K562 (cell line): ENCODE measurements around the gene APC2. TPM values are rescaled to one million over a fixed set of nuclear protein-coding genes. Genes with fewer than 3 reads are reported as not detected.
A peak's percentile ranks its signal among the peaks of the same experiment; 100 is the strongest.

Experiments
- HOXB6 ChIP-seq: fragments of 250-450 bp; sonication (Bioruptor Pico); IDR thresholded peaks from 2 replicates; pipeline ENCODE4 v1.5.1; 2022; ENCODE audit warnings: mild to moderate bottlenecking, borderline replicate concordance
- NBN ChIP-seq: fragments of 450-650 bp; IDR thresholded peaks from 2 replicates; pipeline ENCODE4 v1.6.1; 2016; ENCODE audit warnings: low read depth, mild to moderate bottlenecking
- PHF20 ChIP-seq: fragments of 450-650 bp; IDR thresholded peaks from 2 replicates; pipeline ENCODE4 v1.6.1; 2018; ENCODE audit not compliant: partially characterized antibody
- POLR2B ChIP-seq: fragments of 450-650 bp; IDR thresholded peaks from 2 replicates; pipeline ENCODE4 v1.6.1; 2018; ENCODE audit warnings: low read depth; ENCODE audit not compliant: partially characterized antibody
- RNF2 ChIP-seq: sonication (generic); IDR thresholded peaks from 2 replicates; pipeline ENCODE4 v1.6.1; 2016
- TBL1XR1 ChIP-seq, 2 experiments: IDR thresholded peaks; 2 replicates each; pipeline ENCODE4 v1.6.1; 2012; ENCODE audit warnings: improper control_type of control experiment in 2 of 2, low read length in 2 of 2, mild to moderate bottlenecking in 1 of 2
- ZNF77 ChIP-seq: fragments of 250-450 bp; sonication (Bioruptor Pico); IDR thresholded peaks from 2 replicates; pipeline ENCODE4 v1.5.0; 2020
- polyA plus RNA-seq, 8 experiments: library from polyadenylated mRNA; depleted of rRNA in 4 of 8; stranded (reverse) in 5 of 8; unstranded in 3 of 8; fragments of >200 nt; fragmentation: Nextera tagmentation in 2 of 8; fragmentation: Illumina TruSeq in 1 of 8; extraction: Ambion mirVana in 2 of 8; extraction: Trizol in 1 of 8; gene quantifications; 2 replicates each; pipeline versions ENCODE4 v1.2.1 to v1.2.3, GENCODE V29; 2011 to 2014; ENCODE audit warnings: inconsistent platforms in 1 of 8, missing spikeins in 1 of 8
- total RNA-seq, 7 experiments: library from RNA; depleted of rRNA in 6 of 7; stranded (reverse); fragments of >200 nt in 6 of 7; fragmentation: Illumina TruSeq in 2 of 7; extraction: Trizol in 2 of 7; gene quantifications; 2 replicates each; pipeline versions ENCODE4 v1.2.1 to v1.2.3, GENCODE V29; 2011 to 2021; ENCODE audit warnings: low replicate concordance in 1 of 7
- TF ChIP-seq, protein P1 (sequence below): sonication (generic); formaldehyde crosslinking; IDR thresholded peaks from 2 replicates; pipeline ENCODE4 v1.8.0; 2023; ENCODE audit warnings: missing genetic modification reagents, mild to moderate bottlenecking, borderline replicate concordance
- TF ChIP-seq, protein P2 (sequence below): fragments of 200-800 bp; sonication (Bioruptor generic); IDR thresholded peaks from 2 replicates; pipeline ENCODE4 v1.6.1; 2017; ENCODE audit warnings: missing genetic modification characterization, missing compliant biosample characterization
- TF ChIP-seq, protein P3 (sequence below): fragments of 450-650 bp; IDR thresholded peaks from 2 replicates; pipeline ENCODE4 v1.6.1; 2017; ENCODE audit warnings: mild to moderate bottlenecking, moderate library complexity
- TF ChIP-seq, protein P4 (sequence below): sonication (generic); formaldehyde crosslinking; IDR thresholded peaks from 2 replicates; pipeline ENCODE4 v1.8.0; 2022; ENCODE audit warnings: mild to moderate bottlenecking, missing genetic modification reagents
- TF ChIP-seq, protein P5 (sequence below): sonication (generic); formaldehyde crosslinking; IDR thresholded peaks from 2 replicates; pipeline ENCODE4 v1.8.1; 2023; ENCODE audit warnings: mild to moderate bottlenecking, missing genetic modification reagents

The APC2 gene
- total and polyA plus RNA-seq, 9 of the 15 experiments (the other 6 are each of a cell fraction or from before 2014, with no cell fraction given) = 0.01 to 0.40 (median 0.05) TPM; not detected in 3

DNA sequence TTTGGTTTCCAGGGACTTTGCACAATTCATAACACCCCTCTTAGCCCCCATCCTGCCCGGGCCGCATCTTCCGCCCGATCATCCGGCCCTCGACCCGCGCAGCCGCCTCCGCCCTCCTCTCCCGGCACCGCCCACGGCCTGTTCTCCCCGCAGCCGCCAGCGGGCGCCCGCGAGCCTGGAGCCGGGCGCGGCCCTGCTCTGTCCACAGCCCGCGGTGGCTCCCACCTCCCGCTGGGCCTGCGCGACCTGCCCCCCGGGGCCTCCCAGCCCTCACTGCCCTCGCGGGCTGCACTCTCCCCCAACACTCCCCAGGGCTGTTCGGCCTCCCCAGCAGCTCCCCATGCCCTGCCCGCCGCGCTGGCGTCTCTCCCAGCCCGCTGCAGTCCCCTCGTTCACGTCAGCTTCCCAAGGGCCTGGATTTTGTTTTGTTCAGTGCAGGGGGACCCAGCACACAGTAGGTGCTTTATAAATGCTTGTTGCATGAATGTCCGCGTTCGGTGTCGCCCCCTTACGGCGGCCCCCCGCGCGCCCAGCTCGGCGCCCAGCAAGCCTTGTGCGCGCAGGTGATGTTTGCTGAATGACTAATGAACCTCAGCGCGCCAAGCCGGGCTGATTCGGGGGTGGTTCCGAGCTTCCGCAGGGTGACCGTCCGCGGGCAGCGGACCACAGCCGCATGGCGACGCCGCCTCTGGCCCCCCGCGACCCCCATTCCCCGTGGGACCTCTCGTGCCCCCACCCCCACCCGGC is 4.6 kb upstream of the APC2 start (continued):
- TF ChIP-seq NBN (0 out of 2 replicates have a peak, but pooled peaks have one; percentile 10), RNF2 (peak; percentile 43; the same call in 1 of the 2 replicates), POLR2B (no peak), ZNF77 (no peak), TBL1XR1 (IDR thresholded peaks at IDR 0.05; ENCODE audit: low read length in 2 of 2) (no peak), PHF20 (peak; percentile 47), HOXB6 (no peak)
- TF ChIP-seq, protein P1, sequence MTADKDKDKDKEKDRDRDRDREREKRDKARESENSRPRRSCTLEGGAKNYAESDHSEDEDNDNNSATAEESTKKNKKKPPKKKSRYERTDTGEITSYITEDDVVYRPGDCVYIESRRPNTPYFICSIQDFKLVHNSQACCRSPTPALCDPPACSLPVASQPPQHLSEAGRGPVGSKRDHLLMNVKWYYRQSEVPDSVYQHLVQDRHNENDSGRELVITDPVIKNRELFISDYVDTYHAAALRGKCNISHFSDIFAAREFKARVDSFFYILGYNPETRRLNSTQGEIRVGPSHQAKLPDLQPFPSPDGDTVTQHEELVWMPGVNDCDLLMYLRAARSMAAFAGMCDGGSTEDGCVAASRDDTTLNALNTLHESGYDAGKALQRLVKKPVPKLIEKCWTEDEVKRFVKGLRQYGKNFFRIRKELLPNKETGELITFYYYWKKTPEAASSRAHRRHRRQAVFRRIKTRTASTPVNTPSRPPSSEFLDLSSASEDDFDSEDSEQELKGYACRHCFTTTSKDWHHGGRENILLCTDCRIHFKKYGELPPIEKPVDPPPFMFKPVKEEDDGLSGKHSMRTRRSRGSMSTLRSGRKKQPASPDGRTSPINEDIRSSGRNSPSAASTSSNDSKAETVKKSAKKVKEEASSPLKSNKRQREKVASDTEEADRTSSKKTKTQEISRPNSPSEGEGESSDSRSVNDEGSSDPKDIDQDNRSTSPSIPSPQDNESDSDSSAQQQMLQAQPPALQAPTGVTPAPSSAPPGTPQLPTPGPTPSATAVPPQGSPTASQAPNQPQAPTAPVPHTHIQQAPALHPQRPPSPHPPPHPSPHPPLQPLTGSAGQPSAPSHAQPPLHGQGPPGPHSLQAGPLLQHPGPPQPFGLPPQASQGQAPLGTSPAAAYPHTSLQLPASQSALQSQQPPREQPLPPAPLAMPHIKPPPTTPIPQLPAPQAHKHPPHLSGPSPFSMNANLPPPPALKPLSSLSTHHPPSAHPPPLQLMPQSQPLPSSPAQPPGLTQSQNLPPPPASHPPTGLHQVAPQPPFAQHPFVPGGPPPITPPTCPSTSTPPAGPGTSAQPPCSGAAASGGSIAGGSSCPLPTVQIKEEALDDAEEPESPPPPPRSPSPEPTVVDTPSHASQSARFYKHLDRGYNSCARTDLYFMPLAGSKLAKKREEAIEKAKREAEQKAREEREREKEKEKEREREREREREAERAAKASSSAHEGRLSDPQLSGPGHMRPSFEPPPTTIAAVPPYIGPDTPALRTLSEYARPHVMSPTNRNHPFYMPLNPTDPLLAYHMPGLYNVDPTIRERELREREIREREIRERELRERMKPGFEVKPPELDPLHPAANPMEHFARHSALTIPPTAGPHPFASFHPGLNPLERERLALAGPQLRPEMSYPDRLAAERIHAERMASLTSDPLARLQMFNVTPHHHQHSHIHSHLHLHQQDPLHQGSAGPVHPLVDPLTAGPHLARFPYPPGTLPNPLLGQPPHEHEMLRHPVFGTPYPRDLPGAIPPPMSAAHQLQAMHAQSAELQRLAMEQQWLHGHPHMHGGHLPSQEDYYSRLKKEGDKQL = no peak
- TF ChIP-seq, protein P2, sequence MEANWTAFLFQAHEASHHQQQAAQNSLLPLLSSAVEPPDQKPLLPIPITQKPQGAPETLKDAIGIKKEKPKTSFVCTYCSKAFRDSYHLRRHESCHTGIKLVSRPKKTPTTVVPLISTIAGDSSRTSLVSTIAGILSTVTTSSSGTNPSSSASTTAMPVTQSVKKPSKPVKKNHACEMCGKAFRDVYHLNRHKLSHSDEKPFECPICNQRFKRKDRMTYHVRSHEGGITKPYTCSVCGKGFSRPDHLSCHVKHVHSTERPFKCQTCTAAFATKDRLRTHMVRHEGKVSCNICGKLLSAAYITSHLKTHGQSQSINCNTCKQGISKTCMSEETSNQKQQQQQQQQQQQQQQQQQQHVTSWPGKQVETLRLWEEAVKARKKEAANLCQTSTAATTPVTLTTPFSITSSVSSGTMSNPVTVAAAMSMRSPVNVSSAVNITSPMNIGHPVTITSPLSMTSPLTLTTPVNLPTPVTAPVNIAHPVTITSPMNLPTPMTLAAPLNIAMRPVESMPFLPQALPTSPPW (CRISPR knock-in tag) = peak; percentile 61
- TF ChIP-seq, protein P3, sequence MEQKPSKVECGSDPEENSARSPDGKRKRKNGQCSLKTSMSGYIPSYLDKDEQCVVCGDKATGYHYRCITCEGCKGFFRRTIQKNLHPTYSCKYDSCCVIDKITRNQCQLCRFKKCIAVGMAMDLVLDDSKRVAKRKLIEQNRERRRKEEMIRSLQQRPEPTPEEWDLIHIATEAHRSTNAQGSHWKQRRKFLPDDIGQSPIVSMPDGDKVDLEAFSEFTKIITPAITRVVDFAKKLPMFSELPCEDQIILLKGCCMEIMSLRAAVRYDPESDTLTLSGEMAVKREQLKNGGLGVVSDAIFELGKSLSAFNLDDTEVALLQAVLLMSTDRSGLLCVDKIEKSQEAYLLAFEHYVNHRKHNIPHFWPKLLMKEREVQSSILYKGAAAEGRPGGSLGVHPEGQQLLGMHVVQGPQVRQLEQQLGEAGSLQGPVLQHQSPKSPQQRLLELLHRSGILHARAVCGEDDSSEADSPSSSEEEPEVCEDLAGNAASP = no peak
- TF ChIP-seq, protein P4, sequence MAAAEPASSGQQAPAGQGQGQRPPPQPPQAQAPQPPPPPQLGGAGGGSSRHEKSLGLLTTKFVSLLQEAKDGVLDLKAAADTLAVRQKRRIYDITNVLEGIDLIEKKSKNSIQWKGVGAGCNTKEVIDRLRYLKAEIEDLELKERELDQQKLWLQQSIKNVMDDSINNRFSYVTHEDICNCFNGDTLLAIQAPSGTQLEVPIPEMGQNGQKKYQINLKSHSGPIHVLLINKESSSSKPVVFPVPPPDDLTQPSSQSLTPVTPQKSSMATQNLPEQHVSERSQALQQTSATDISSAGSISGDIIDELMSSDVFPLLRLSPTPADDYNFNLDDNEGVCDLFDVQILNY (CRISPR knock-in tag) = no peak
- TF ChIP-seq, protein P5, sequence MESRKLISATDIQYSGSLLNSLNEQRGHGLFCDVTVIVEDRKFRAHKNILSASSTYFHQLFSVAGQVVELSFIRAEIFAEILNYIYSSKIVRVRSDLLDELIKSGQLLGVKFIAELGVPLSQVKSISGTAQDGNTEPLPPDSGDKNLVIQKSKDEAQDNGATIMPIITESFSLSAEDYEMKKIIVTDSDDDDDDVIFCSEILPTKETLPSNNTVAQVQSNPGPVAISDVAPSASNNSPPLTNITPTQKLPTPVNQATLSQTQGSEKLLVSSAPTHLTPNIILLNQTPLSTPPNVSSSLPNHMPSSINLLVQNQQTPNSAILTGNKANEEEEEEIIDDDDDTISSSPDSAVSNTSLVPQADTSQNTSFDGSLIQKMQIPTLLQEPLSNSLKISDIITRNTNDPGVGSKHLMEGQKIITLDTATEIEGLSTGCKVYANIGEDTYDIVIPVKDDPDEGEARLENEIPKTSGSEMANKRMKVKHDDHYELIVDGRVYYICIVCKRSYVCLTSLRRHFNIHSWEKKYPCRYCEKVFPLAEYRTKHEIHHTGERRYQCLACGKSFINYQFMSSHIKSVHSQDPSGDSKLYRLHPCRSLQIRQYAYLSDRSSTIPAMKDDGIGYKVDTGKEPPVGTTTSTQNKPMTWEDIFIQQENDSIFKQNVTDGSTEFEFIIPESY (CRISPR knock-in tag) = 0 out of 2 replicates have a peak, but pooled peaks have one; percentile 37
